ENCODE data around the gene SFMBT1. TPM values are rescaled to one million over a fixed set of nuclear protein-coding genes. Genes with fewer than 3 reads are reported as not detected.

SFMBT1 gene
- total RNA-seq, 1 donor from 2014 or later: 5.5 TPM

- H3K36me3 ChIP-seq (ENCODE audit: insufficient read depth, low read length): no peaks in the 10 kb centered on the region
- H3K27ac ChIP-seq (ENCODE audit: low read depth, low read length): no peak overlapping the region
- no peaks in the 10 kb centered on the region for H3K9me3 ChIP-seq (ENCODE audit: insufficient read depth, low read depth, low read length)
- TF ChIP-seq CTCF (IDR thresholded peaks at IDR 0.05; ENCODE audit: insufficient read depth, low read depth, low read length): no peak
- no peak for TF ChIP-seq EZH2 (IDR thresholded peaks at IDR 0.05; ENCODE audit: insufficient read depth, low read length)
- H3K4me3 Mint-ChIP-seq (ENCODE audit: unreplicated experiment): no peak overlapping the region
- peaks cover 3% of the 10 kb centered on the region for H3K27me3 Mint-ChIP-seq (ENCODE audit: low read depth, unreplicated experiment)
- H3K36me3 Mint-ChIP-seq (ENCODE audit: low read depth, unreplicated experiment): peaks cover 16% of the 10 kb centered on the region
- peaks cover 7% of the 10 kb centered on the region for H3K9me3 Mint-ChIP-seq (ENCODE audit: unreplicated experiment)
- DNase-seq (ENCODE audit: low read depth) (no peak), FAIRE-seq (no peak)
- H2AFZ ChIP-seq (ENCODE audit: low read depth, low read length): no peak overlapping the region
- H3K79me2 ChIP-seq (ENCODE audit: insufficient read depth, low read length): peaks cover 6% of the 10 kb centered on the region
- H3K4me2 ChIP-seq (ENCODE audit: low read length): no peak overlapping the region
- H3K4me1 Mint-ChIP-seq (ENCODE audit: low read depth, unreplicated experiment): no peaks in the 10 kb centered on the region
- H3K9ac ChIP-seq (ENCODE audit: low read length): no peak overlapping the region
- peaks cover 21% of the 10 kb centered on the region for H4K20me1 ChIP-seq (ENCODE audit: insufficient read depth, low read length)
- no peak overlapping the region for H3K4me3 ChIP-seq (ENCODE audit: insufficient read depth, low read depth, low read length)
- H3K27me3 ChIP-seq (ENCODE audit: insufficient read depth, low read length): no peaks in the 10 kb centered on the region
- no peaks in the 10 kb centered on the region for H3K4me1 ChIP-seq (ENCODE audit: insufficient read depth, low read length)
- no peak overlapping the region for H3K27ac Mint-ChIP-seq (ENCODE audit: unreplicated experiment)
These were observed 165.4 kb downstream of the SFMBT1 start for GRCh38 chr3:52880474-52880873.

GRCh38 chr3:52880047-52880446, 165.8 kb downstream of the SFMBT1 start:
- Mint-ChIP-seq H3K27me3 (ENCODE audit: low read depth, unreplicated experiment) (peaks cover 3% of the 10 kb centered on the region), H3K4me1 (ENCODE audit: low read depth, unreplicated experiment) (peaks cover 3% of the 10 kb centered on the region), H3K9me3 (ENCODE audit: unreplicated experiment) (peaks cover 4% of the 10 kb centered on the region), H3K36me3 (ENCODE audit: low read depth, unreplicated experiment) (peaks cover 11% of the 10 kb centered on the region), H3K4me3 (ENCODE audit: unreplicated experiment) (no peak overlapping the region), H3K27ac (ENCODE audit: unreplicated experiment) (no peak overlapping the region)
- Histone ChIP-seq H3K4me2 (ENCODE audit: low read length) (no peak overlapping the region), H3K4me1 (ENCODE audit: insufficient read depth, low read length) (no peaks in the 10 kb centered on the region), H3K36me3 (ENCODE audit: insufficient read depth, low read length) (no peaks in the 10 kb centered on the region), H3K79me2 (ENCODE audit: insufficient read depth, low read length) (peaks cover 8% of the 10 kb centered on the region), H3K9ac (ENCODE audit: low read length) (no peak overlapping the region), H4K20me1 (ENCODE audit: insufficient read depth, low read length) (peaks cover 25% of the 10 kb centered on the region), H2AFZ (ENCODE audit: low read depth, low read length) (no peak overlapping the region), H3K4me3 (ENCODE audit: insufficient read depth, low read depth, low read length) (no peak overlapping the region), H3K27ac (ENCODE audit: low read depth, low read length) (no peak overlapping the region), H3K27me3 (ENCODE audit: insufficient read depth, low read length) (no peaks in the 10 kb centered on the region), H3K9me3 (ENCODE audit: insufficient read depth, low read depth, low read length) (no peaks in the 10 kb centered on the region)
- FAIRE-seq: no peak
- no peak for TF ChIP-seq CTCF (IDR thresholded peaks at IDR 0.05; ENCODE audit: insufficient read depth, low read depth, low read length)
- TF ChIP-seq EZH2 (IDR thresholded peaks at IDR 0.05; ENCODE audit: insufficient read depth, low read length): no peak
- no peak for DNase-seq (ENCODE audit: low read depth)

- Mint-ChIP-seq H3K9me3 (ENCODE audit: unreplicated experiment) (no peaks in the 10 kb centered on the region), H3K4me3 (ENCODE audit: unreplicated experiment) (no peak overlapping the region), H3K27ac (ENCODE audit: unreplicated experiment) (no peak overlapping the region), H3K27me3 (ENCODE audit: low read depth, unreplicated experiment) (peaks cover 3% of the 10 kb centered on the region), H3K36me3 (ENCODE audit: low read depth, unreplicated experiment) (peaks cover 7% of the 10 kb centered on the region), H3K4me1 (ENCODE audit: low read depth, unreplicated experiment) (peaks cover 4% of the 10 kb centered on the region)
- H2AFZ ChIP-seq (ENCODE audit: low read depth, low read length): no peak overlapping the region
- no peak for DNase-seq (ENCODE audit: low read depth)
- peaks cover 10% of the 10 kb centered on the region for H3K79me2 ChIP-seq (ENCODE audit: insufficient read depth, low read length)
- H4K20me1 ChIP-seq (ENCODE audit: insufficient read depth, low read length): peaks cover 27% of the 10 kb centered on the region
- H3K4me3 ChIP-seq (ENCODE audit: insufficient read depth, low read depth, low read length): no peak overlapping the region
- FAIRE-seq: no peak
- TF ChIP-seq EZH2 (IDR thresholded peaks at IDR 0.05; ENCODE audit: insufficient read depth, low read length) (no peak), CTCF (IDR thresholded peaks at IDR 0.05; ENCODE audit: insufficient read depth, low read depth, low read length) (no peak)
- H3K27me3 ChIP-seq (ENCODE audit: insufficient read depth, low read length): no peaks in the 10 kb centered on the region
- H3K9ac ChIP-seq (ENCODE audit: low read length): no peak overlapping the region
- no peak overlapping the region for H3K27ac ChIP-seq (ENCODE audit: low read depth, low read length)
- H3K4me2 ChIP-seq (ENCODE audit: low read length): no peak overlapping the region
- H3K4me1 ChIP-seq (ENCODE audit: insufficient read depth, low read length): no peaks in the 10 kb centered on the region
- H3K9me3 ChIP-seq (ENCODE audit: insufficient read depth, low read depth, low read length): no peaks in the 10 kb centered on the region
- H3K36me3 ChIP-seq (ENCODE audit: insufficient read depth, low read length): no peaks in the 10 kb centered on the region
These were observed 166.3 kb downstream of the SFMBT1 start for GRCh38 chr3:52879581-52879980.
